K562 (cell line): Measurements from ENCODE around the gene GPR42. TPM values are rescaled to one million over a fixed set of nuclear protein-coding genes. Genes with fewer than 3 reads are reported as not detected.

Experiments used
- BHLHE40 ChIP-seq: IDR thresholded peaks from 2 replicates; pipeline ENCODE4 v1.6.1; 2011; ENCODE audit warnings: low read length, improper control_type of control experiment
- FOXJ2 ChIP-seq: fragments of 200-800 bp; sonication (Bioruptor generic); IDR thresholded peaks from 2 replicates; pipeline ENCODE4 v1.6.1; 2016; ENCODE audit warnings: missing genetic modification characterization, missing compliant biosample characterization
- FOXK2 ChIP-seq, 2 experiments: fragments of 450-650 bp; IDR thresholded peaks in 1 of 2; conservative IDR thresholded peaks in 1 of 2; 2 replicates each; pipeline ENCODE4 v1.6.1; 2016; ENCODE audit warnings: low read depth in 2 of 2, mild to moderate bottlenecking in 1 of 2
- GATAD2B ChIP-seq: fragments of 450-650 bp; IDR thresholded peaks from 2 replicates; pipeline ENCODE4 v1.6.1; 2017; ENCODE audit warnings: mild to moderate bottlenecking, borderline replicate concordance
- IRF1 ChIP-seq: sonication (generic); formaldehyde crosslinking; IDR thresholded peaks from 2 replicates; pipeline ENCODE4 v1.8.0; 2022; ENCODE audit warnings: missing genetic modification reagents, mild to moderate bottlenecking, borderline replicate concordance
- KAT8 ChIP-seq: fragments of 450-650 bp; IDR thresholded peaks from 2 replicates; pipeline ENCODE4 v1.6.1; 2016; ENCODE audit warnings: low read depth, mild to moderate bottlenecking
- KLF6 ChIP-seq: fragments of 250-450 bp; sonication (Bioruptor Pico); IDR thresholded peaks from 2 replicates; pipeline ENCODE4 v1.4.0; 2020; ENCODE audit warnings: mild to moderate bottlenecking, moderate library complexity, borderline replicate concordance
- NFYB ChIP-seq: IDR thresholded peaks from 2 replicates; pipeline ENCODE4 v1.6.1; 2011; ENCODE audit warnings: mild to moderate bottlenecking, moderate library complexity; ENCODE audit not compliant: insufficient read length; ENCODE audit errors: extremely low read depth
- ZKSCAN3 ChIP-seq: fragments of 250-450 bp; sonication (Bioruptor Pico); IDR thresholded peaks from 2 replicates; pipeline ENCODE4 v1.4.0; 2020
- ZNF280A ChIP-seq: fragments of 450-650 bp; IDR thresholded peaks from 2 replicates; pipeline ENCODE4 v1.6.1; 2018; ENCODE audit warnings: mild to moderate bottlenecking, low read depth; ENCODE audit not compliant: partially characterized antibody
- ZNF398 ChIP-seq: fragments of 250-450 bp; sonication (Bioruptor Pico); IDR thresholded peaks from 2 replicates; pipeline ENCODE4 v1.8.0; 2021; ENCODE audit warnings: moderate library complexity, mild to moderate bottlenecking, inconsistent platforms
- polyA plus RNA-seq, 8 experiments: library from polyadenylated mRNA; depleted of rRNA in 4 of 8; stranded (reverse) in 5 of 8; unstranded in 3 of 8; fragments of >200 nt; fragmentation: Nextera tagmentation in 2 of 8; fragmentation: Illumina TruSeq in 1 of 8; extraction: Ambion mirVana in 2 of 8; extraction: Trizol in 1 of 8; gene quantifications; 2 replicates each; pipeline versions ENCODE4 v1.2.1 to v1.2.3, GENCODE V29; 2011 to 2014; ENCODE audit warnings: inconsistent platforms in 1 of 8, missing spikeins in 1 of 8
- total RNA-seq, 7 experiments: library from RNA; depleted of rRNA in 6 of 7; stranded (reverse); fragments of >200 nt in 6 of 7; fragmentation: Illumina TruSeq in 2 of 7; extraction: Trizol in 2 of 7; gene quantifications; 2 replicates each; pipeline versions ENCODE4 v1.2.1 to v1.2.3, GENCODE V29; 2011 to 2021; ENCODE audit warnings: low replicate concordance in 1 of 7
- TF ChIP-seq, protein P1 (sequence below): sonication (generic); formaldehyde crosslinking; IDR thresholded peaks from 2 replicates; pipeline ENCODE4 v1.8.0; 2022; ENCODE audit warnings: mild to moderate bottlenecking, missing genetic modification reagents
- TF ChIP-seq, protein P2 (sequence below), 2 experiments: fragments of 450-650 bp; IDR thresholded peaks; 2 replicates each; pipeline ENCODE4 v1.6.1; 2018; ENCODE audit warnings: mild to moderate bottlenecking in 2 of 2, low read depth in 1 of 2; ENCODE audit not compliant: partially characterized antibody in 2 of 2

GPR42 gene
- total and polyA plus RNA-seq, 9 of the 15 experiments (the other 6 are each of a cell fraction or from before 2014, with no cell fraction given) = not detected

DNA sequence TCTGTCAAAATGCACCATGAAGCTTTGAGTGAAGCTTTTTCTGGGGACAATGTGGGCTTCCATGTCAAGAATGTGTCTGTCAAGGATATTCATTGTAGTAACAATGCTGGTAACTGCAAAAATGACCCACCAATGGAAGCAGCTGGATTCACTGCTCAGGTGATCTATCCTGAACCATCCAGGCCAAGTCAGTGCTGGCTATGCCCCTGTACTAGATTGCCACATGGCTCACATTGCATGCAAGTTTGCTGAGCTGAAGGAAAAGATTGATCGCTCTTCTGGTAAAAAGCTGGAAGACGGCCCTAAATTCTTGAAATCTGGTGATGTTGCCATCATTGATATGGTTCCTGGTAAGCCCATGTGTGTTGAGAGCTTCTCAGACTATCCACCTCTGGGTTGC is 12.7 kb downstream of the GPR42 start (continued):
- TF ChIP-seq, protein P1, sequence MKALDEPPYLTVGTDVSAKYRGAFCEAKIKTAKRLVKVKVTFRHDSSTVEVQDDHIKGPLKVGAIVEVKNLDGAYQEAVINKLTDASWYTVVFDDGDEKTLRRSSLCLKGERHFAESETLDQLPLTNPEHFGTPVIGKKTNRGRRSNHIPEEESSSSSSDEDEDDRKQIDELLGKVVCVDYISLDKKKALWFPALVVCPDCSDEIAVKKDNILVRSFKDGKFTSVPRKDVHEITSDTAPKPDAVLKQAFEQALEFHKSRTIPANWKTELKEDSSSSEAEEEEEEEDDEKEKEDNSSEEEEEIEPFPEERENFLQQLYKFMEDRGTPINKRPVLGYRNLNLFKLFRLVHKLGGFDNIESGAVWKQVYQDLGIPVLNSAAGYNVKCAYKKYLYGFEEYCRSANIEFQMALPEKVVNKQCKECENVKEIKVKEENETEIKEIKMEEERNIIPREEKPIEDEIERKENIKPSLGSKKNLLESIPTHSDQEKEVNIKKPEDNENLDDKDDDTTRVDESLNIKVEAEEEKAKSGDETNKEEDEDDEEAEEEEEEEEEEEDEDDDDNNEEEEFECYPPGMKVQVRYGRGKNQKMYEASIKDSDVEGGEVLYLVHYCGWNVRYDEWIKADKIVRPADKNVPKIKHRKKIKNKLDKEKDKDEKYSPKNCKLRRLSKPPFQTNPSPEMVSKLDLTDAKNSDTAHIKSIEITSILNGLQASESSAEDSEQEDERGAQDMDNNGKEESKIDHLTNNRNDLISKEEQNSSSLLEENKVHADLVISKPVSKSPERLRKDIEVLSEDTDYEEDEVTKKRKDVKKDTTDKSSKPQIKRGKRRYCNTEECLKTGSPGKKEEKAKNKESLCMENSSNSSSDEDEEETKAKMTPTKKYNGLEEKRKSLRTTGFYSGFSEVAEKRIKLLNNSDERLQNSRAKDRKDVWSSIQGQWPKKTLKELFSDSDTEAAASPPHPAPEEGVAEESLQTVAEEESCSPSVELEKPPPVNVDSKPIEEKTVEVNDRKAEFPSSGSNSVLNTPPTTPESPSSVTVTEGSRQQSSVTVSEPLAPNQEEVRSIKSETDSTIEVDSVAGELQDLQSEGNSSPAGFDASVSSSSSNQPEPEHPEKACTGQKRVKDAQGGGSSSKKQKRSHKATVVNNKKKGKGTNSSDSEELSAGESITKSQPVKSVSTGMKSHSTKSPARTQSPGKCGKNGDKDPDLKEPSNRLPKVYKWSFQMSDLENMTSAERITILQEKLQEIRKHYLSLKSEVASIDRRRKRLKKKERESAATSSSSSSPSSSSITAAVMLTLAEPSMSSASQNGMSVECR (CRISPR knock-in tag) = no peak
- TF ChIP-seq FOXK2 (conservative IDR thresholded peaks at IDR 0.05 in 1 of 2, IDR thresholded peaks at IDR 0.05 in 1 of 2; ENCODE audit: low read depth in 2 of 2) = no peak
- no peak for TF ChIP-seq FOXJ2 (tag)
- TF ChIP-seq, protein P2, sequence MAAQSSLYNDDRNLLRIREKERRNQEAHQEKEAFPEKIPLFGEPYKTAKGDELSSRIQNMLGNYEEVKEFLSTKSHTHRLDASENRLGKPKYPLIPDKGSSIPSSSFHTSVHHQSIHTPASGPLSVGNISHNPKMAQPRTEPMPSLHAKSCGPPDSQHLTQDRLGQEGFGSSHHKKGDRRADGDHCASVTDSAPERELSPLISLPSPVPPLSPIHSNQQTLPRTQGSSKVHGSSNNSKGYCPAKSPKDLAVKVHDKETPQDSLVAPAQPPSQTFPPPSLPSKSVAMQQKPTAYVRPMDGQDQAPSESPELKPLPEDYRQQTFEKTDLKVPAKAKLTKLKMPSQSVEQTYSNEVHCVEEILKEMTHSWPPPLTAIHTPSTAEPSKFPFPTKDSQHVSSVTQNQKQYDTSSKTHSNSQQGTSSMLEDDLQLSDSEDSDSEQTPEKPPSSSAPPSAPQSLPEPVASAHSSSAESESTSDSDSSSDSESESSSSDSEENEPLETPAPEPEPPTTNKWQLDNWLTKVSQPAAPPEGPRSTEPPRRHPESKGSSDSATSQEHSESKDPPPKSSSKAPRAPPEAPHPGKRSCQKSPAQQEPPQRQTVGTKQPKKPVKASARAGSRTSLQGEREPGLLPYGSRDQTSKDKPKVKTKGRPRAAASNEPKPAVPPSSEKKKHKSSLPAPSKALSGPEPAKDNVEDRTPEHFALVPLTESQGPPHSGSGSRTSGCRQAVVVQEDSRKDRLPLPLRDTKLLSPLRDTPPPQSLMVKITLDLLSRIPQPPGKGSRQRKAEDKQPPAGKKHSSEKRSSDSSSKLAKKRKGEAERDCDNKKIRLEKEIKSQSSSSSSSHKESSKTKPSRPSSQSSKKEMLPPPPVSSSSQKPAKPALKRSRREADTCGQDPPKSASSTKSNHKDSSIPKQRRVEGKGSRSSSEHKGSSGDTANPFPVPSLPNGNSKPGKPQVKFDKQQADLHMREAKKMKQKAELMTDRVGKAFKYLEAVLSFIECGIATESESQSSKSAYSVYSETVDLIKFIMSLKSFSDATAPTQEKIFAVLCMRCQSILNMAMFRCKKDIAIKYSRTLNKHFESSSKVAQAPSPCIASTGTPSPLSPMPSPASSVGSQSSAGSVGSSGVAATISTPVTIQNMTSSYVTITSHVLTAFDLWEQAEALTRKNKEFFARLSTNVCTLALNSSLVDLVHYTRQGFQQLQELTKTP (IDR thresholded peaks at IDR 0.05; ENCODE audit: low read depth in 1 of 2, partially characterized antibody in 2 of 2) = no peak
- TF ChIP-seq KLF6 (CRISPR knock-in tag) = no peak
- TF ChIP-seq ZNF398 (CRISPR knock-in tag) = no peak
- no peak for TF ChIP-seq ZNF280A
- TF ChIP-seq ZKSCAN3 (CRISPR knock-in tag) = no peak
- TF ChIP-seq GATAD2B = no peak
- no peak for TF ChIP-seq BHLHE40
- no peak for TF ChIP-seq KAT8
- TF ChIP-seq NFYB = no peak
- no peak for TF ChIP-seq IRF1 (CRISPR knock-in tag)
